ENCODE measurements around the gene CLN6.

The CLN6 gene

DNA sequence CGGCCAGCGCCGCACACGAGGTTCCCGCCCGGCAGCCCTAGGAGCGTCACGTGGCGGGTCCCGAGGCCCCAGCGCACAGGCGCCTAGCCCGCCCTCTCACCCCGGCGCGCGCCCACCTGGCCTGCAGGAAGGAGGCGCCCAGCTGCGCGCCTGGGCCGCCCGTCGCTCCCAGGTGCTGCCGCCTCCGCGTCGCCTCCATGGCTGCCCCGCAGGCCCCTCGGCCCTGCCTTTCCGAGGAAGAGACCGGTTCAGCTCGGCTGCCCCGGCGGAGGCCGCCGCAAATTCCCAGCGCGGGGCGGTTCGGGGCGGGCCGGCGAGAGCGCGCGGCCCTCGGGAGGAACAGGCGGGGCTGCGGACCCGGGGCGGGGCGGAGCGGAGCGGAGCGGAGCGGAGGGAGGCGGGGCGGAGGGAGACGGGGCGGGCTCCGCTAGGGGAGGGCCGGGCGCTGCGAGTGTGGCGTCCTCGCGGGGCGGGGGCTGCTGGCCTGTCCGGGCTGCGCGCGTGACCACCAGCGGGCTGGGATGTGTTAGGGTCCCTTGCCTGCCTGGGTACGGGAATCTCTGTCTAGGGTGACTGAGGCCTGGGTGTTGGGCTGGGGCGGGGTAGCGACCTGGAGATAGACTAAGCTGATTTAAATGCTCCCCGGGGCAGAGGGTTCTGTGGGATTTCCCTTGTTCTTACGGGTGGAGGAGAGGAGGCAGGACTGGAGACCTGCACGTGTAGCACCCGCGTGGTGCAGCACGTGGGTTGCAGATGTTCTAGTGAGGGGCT, at the start of gene CLN6:
Gene CLN6, minus strand, starts transcription at position 343 of the 771 bp plus-strand sequence. Its CDS starts 144 bp downstream, at position 199.
- in situ Hi-C loops (cut with HindIII; ENCODE audit: low sequenced_read_pairs): loop anchor here (5.0 kb wide), 1 partner anchor 68 kb away; no protein-coding TSS in a partner anchor

DNA sequence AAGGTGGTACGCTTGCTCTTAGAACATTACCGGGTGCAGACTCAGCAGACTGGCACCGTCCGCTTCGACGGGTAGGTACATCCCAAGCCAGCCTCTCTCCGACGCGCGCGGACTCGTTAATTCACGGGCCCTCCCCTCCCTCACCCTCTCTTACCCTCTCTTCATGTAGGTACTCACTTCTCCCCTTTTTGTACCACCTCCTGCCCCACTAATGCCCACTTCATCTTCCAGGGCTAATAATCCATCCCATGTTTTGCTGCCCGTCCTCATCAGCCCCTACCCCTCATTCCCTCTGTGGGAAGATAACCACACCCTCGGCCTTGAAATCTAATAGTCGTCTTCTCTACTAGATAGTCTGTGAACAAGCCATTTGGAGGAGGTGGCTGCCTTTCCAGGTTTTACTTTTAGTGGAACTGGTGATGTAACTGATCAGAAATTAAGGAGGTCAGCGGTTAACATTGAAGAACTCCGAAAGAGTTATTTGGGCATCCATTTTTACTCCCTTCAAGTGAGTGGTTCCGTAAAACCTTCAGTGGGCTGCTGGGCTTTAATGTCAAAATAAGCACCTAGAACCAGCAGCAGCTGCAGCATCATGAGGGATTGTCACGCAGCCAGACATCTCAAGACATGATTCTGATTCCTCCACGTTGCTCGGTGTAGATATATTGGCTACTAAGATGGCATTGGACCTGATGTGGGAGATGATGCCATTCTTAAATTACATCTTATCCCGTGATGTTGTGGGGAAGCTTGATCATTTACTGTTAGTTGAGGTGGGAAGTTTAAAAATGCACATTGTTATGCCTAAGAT, 49.3 kb upstream of the CLN6 start:
- in situ Hi-C loops (cut with HindIII; ENCODE audit: low sequenced_read_pairs): no loop called here

DNA sequence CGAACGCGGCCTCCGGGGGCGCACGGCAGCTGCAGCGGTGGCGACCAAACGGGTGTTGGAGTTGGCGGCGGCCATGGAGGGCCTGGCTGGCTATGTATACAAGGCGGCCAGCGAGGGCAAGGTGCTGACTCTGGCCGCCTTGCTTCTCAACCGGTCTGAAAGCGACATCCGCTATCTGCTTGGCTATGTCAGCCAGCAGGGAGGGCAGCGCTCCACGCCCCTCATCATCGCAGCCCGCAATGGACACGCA, 48.7 kb upstream of the CLN6 start:
- in situ Hi-C loops (cut with HindIII; ENCODE audit: low sequenced_read_pairs): no loop called here

DNA sequence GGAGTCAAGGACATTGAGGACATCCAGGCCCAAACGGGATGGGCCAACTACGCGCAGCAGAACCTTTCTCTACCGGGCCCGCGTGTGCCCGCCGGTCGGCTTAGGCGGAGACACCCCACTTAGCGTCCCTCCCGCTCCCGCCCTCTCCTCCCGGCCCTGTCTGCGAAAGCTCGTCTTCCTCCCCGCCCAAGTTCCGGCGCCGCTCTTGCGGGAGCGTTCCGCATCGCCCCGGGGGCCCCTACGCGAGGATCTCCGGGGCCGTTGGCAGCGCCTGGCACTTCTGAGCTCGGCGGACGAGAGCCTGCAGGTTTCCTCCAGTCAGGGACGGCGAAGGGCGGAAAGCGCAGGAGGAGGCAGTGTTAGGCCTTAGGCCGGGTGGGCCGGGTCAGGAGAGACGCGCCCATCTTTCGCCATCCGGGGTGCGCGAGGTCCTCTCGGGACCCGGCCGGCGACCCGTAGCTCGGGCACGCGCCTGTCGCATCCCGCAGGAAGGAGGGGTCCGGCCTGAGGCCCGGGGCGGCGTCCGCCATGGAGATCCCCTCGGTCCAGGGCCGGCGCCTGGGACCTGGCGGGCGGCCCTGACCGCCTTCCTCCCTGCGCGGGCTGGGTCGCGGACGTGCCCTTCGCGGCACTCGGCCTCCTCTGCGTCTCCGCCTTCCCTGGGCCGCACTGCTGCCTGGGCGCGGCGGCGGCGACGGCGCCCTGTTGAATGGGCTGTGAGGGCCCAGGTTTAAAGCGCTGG, 48.2 kb upstream of the CLN6 start, which contains the start of gene FEM1B:
Gene FEM1B, plus strand, starts transcription at position 143 of the 742 bp plus-strand sequence. CDS start 673 bp downstream, outside the sequence.
- in situ Hi-C loops (cut with HindIII; ENCODE audit: low sequenced_read_pairs): no loop called here

DNA sequence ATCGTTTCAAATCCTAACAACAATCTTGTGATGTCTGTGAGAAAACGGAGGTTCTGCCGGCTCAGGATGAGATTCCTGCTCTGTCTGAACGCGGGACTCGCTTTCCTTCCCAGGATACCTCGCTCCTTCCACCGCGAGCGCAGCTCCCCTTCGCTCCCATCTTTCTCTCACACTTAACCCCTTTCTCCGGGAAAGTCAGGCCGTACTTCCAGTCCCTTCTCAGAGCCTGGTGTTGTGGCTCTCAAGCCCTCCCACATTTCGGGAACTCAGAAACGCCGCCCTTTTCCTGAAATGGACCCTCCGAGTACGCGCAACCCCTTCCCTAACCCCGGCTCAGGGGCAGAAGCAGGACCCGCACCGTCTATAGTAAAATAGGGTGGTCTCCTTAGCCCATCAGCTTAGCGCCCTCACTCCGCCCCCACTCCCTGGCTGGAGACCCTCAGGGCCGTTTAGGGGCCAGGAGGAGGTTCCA, 47.6 kb upstream of the CLN6 start:
- in situ Hi-C loops (cut with HindIII; ENCODE audit: low sequenced_read_pairs): no loop called here

DNA sequence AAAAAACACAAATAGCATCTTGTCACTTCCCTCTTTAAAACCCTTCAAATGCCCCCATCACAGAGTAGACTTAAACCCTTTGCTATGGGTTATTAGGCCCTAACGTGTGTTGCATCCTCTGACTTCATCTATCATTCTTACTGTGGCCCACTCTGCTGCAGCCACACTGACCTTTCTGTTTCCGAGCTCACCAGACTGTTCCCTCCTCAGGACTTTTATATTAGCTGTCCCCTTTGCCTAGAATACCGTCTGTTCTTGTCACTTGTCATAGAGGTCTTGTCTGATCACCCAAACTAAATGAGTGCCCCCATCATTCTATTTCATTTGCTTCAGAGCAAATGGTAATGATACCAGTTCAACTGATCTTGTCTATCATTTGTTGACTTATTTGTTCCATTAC, 47.1 kb upstream of the CLN6 start:
- in situ Hi-C loops (cut with HindIII; ENCODE audit: low sequenced_read_pairs): no loop called here

DNA sequence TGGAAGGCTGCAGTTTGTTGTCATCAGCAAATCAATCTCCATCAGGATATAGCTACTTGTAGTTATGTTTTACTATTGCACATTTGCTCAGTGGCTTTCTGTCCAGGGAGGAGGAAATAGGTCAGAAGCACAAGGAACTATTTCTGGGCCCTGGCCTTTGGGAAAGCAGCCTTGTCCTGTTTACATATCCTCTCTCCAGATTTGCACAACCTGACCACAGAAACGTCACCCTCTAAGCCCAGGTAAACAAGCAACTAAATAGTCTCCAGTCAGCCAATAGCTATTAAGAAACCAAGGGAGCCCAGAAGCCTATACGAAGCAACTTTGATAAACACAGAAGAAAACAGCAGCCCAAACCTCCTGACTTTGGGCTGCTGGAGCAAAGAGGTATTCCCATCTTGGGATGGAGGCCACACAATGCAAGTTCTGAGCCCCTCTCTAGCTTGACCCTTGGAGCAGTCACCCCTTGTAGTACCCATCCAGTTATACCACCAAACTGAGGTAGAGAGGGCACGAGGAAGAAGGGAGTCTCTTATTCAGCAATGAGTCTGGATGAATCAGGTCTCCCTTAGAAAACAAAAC, 45.7 kb upstream of the CLN6 start:
- in situ Hi-C loops (cut with HindIII; ENCODE audit: low sequenced_read_pairs): no loop called here

DNA sequence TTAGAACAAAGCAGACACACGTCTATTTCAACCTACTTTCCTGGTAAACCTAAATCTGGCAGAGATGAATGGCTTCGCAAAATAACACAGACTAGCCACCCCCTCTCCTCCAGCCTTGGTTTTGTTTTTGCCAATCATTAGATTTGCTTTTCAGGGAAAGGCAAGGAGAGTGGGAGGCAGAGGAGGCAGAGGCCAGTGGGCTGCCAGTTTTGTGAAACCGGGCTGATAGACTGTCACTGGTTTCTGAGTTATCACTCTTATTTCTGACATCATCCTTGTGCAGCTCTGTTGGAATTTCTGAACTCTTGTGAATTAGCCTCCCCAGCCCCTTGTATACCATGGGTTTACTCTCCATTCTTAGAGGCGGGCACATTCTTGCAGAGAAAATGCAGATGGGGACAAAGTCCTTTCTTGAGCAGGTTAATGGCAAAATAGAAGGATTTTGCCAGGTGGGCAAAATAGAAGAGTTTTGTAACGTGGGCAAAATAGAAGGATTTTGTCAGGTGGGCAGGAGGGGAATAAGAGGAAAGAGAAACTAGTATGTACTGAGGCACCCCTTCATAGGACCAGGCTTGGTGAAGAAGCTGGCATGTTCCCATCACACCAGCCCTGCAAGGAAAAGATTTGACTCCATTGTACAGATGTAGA, 44.8 kb upstream of the CLN6 start:
- in situ Hi-C loops (cut with HindIII; ENCODE audit: low sequenced_read_pairs): loop anchor here (5.0 kb wide), 1 partner anchor 68 kb away; no protein-coding TSS in a partner anchor

DNA sequence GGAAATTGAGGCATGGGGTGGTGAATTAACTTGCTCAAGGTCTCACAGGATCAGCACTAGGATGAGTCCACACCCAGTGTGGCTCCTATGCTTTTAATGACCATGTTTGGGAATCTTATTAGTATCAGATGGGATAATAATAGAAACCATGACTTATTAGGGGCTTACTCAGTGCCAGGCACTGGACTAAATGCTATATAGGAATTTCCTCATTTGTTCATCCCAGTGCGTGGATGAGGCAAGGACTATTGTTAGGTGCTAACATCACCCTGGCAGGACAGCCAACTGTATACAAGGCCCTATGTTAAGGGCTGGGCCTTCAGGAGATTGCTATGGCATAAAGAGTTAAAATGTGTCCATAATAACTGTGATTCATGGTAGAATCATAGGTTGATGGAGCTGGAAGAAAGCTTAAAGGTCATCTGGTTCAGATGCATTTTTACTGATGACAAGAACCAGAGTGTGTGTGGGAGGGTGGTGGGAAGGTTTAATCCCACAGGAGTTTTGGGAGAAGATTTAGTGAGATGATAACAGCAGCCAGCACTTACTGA, 43.3 kb upstream of the CLN6 start:
- in situ Hi-C loops (cut with HindIII; ENCODE audit: low sequenced_read_pairs): loop anchor here (5.0 kb wide), 1 partner anchor 70 kb away; no protein-coding TSS in a partner anchor

DNA sequence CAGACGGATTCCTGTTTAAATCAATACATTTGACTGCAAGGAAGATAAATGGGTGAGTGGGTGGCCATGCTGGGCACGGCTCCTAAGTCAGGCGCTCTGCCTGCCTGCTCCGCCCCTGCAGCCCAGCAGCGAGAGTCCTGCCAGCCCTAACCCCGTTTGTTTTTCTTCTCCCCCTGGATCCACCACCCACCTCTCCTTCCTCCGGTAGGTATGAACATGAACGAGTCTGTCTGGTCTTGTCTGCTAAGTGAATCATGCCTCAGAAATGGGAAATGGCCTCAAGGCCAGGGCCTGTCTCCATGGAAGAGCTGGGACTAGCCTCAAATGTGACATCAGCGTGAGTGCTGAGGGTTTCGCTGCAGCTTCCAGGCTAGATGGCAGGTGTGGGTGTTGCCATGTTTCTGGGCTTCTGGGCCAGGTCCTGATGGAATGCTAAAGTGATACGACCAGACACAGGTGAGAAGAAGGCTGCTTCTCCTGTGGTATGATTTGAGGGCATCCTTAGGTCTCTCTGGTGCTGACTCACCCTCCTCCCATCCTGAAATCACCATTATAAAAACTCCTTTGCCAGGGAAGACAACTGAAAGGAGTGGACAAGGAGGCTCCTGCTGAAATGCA, 42.4 kb upstream of the CLN6 start:
- in situ Hi-C loops (cut with HindIII; ENCODE audit: low sequenced_read_pairs): loop anchor here (5.0 kb wide), 1 partner anchor 70 kb away; no protein-coding TSS in a partner anchor

DNA sequence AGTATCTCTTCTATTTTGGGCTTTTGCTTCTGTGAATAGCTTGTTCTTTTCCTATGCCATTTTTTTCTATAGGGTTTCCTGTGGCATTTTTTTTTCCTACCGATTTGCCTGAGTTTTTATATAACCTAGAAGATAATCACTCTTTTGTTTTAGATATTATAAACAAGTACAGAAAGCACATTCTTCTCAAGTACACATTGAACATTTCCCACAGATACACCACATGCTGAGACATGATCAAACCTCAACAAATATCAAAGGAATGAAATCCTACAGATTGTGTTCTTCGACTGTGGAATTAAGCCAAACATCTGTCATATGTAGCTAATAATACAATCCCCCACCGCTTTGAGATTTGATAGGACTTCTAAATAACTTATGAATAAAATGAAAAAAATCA, 38.9 kb upstream of the CLN6 start:
- in situ Hi-C loops (cut with HindIII; ENCODE audit: low sequenced_read_pairs): no loop called here

DNA sequence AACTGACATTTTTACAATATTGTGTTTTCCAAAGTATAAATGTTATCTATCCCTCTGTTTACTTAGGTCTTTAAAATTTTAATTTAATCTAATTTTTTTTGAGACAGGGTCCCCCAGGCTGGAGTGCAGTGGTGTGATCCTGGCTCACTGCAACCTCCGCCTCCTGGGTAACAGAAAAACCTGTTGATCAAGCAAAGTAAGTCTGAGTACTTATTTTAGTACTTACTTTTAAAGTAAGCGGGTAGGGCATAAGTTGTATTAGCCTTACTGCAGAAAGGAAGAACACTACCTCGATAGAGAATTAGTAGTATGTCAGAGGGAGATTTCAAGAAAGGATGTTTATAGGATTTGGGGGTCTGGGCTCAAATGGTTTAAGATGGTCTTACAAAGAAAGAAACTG, 36.1 kb upstream of the CLN6 start:
- in situ Hi-C loops (cut with HindIII; ENCODE audit: low sequenced_read_pairs): no loop called here

DNA sequence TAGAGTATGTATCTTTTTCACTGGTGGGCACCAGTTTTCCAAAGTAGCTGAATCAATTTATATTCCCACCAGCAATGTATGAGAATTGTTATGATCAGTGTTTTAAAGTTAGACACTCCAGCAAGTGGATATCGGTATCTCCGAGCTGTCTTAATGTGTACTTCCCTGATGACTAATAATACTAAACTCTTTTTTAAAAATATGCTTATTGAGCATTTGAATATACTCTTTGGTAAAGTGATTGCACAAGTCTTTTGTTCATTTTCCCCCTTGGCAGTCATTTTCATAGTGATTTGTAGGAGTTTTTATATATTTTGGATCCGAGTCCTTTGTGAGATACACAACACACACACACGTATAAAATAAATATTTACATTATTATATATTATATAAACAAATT, 35.6 kb upstream of the CLN6 start:
- in situ Hi-C loops (cut with HindIII; ENCODE audit: low sequenced_read_pairs): no loop called here

DNA sequence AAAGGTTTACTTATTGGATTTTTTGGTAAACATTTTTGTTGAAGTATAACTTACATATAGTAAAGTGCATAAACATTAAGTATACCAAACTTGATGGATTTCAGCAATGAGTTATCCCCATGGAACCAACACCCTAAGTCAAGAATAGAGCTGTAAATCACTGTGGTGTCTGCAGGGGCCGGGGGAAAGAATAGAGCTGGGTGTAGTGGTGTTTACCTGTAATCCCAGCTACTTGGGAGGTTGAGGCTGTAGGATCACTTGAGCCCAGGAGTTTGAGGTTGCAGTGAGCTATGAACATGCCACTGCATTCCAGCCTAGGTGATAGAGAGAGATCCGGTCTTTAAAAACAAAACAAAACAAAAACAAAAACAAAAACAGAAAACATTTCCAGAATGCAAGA, 34.8 kb upstream of the CLN6 start:
- in situ Hi-C loops (cut with HindIII; ENCODE audit: low sequenced_read_pairs): no loop called here

DNA sequence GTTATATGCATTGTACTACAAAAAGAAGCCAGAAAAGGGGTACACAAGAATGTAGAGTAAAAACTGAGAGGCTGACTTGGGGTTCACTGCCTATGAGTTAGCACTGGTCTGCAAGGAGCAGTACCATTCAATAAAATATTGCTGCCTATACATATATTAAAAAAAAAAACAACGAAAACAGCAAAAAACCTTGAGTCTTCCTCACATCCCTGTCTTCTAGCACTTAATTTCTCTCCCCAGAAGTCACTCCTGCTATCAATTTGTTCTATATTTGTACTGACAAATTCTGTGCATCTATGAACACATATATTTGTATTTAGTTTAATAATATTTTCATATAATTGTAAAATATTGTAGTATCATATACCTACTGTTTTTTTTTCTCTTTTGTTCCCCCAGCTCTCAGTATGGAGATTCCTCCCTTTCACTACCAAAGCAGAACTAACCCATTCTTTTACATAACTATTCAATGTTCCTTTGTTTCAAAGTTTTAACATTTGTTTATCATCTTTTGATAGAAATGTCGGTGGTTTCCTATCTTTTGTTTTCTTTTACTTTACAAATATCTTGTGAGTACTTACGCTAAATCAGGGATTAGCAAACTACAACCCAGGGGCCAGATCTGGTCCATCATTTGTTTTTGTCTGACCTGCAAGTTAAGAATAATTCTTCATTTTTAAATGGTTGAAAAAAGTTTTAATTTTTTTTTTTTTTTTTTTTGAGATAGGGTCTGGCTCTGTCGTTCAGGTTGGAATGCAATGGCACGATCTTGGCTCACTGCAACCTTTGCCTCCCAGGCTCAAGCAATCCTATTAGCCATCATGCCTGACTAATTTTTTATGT, 33.2 kb upstream of the CLN6 start:
- in situ Hi-C loops (cut with HindIII; ENCODE audit: low sequenced_read_pairs): no loop called here

DNA sequence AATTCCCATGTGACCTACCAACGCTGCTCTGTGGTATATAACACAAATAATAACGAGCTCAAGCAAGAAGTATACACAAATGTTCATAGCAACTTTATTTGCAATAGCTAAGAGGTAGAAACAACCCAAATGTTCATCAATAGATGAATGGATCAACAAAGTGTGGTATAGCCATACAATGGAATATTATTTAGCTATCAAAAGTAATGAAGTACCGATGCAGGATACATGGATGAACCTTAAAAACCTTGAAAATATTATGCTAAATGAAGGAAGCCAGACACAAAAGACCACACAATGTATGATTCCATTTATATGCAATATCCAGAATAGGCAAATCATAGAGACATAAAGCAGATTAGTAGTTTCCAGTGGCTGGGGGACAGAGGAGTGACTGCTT, 32.5 kb upstream of the CLN6 start:
- in situ Hi-C loops (cut with HindIII; ENCODE audit: low sequenced_read_pairs): no loop called here

DNA sequence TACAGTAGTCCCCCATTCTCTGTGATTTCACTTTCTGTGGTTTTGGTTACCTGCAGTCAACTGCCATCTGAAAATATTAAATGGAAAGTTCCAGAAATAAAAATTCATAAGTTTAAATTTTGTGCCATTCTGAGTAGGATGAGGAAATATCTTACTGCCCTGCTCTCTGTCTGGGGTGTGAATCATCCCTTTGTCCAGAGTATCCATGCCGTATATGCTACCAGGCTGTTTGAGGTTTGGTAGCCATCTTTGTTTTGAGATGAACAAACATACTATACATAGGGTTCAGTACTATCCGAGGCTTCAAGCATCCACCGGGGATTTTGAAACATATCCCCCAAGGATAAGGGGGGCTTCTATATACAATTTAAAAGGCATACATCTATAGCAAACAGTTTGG, 31.7 kb upstream of the CLN6 start:
- in situ Hi-C loops (cut with HindIII; ENCODE audit: low sequenced_read_pairs): no loop called here

DNA sequence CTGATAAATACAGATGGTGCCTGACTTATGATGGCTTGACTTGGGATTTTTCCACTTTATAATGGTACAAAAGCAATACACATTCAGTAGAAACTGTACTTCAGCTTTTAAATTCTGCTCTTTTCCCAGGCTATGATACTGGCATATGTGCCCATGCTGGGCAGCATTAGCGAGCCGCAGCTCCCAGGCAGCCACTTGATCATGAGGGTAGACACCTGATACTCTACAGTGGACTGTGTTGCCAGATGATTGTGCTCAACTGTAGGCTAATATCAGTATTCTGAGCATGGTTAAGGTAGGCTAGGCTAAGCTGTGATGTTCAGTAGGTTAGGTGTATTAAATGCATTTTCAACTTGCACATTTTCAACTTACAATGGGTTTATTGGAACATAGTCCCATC, 30.4 kb upstream of the CLN6 start:
- in situ Hi-C loops (cut with HindIII; ENCODE audit: low sequenced_read_pairs): no loop called here

DNA sequence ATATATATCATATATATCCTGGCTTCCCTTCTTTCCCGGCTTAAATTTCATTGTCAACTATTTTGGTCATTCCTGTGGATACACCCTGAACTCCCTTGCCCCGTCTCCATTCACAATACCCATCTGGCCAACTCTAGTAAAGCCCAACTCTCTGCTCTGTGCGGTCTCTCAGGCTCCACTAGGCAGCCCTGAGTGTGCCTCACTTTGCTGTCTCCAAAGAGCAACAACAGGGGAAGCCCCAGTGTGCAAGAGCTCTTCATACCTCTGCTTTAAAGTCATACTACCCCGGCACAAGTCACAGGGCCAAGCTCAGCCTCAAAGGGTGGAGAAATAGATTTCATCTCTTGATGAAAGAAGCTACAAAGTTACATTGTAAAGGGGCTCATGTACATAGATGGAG, 29.2 kb upstream of the CLN6 start:
- in situ Hi-C loops (cut with HindIII; ENCODE audit: low sequenced_read_pairs): no loop called here
